ENCODE data around the gene NKAPL.
"Not testable (repeated sequence)": the region's sequence is repeated elsewhere in the genome, so short reads cannot be mapped to it uniquely, and the experiment has no call there.

The NKAPL gene

GRCh38 chr6:28291573-28291972 lies 32.5 kb downstream of the NKAPL start:
- Histone ChIP-seq H3K9me3 (ENCODE audit: control insufficient read depth, low read length) (no peaks in the 10 kb centered on the region), H3K27ac (ENCODE audit: insufficient read depth, low read length, poor library complexity, severe bottlenecking) (no peak overlapping the region), H3K36me3 (ENCODE audit: control insufficient read depth, insufficient read depth, low read length) (no peaks in the 10 kb centered on the region), H3K4me1 (ENCODE audit: control insufficient read depth, insufficient read depth, low read length, poor library complexity, severe bottlenecking) (no peaks in the 10 kb centered on the region), H3K27me3 (replicated peaks; ENCODE audit: control insufficient read depth, insufficient read depth, low read length, poor library complexity, severe bottlenecking) (no peaks in the 10 kb centered on the region), H3K4me3 (ENCODE audit: insufficient read depth, low read depth, low read length, poor library complexity, severe bottlenecking) (no peak overlapping the region)
- no peak for DNase-seq

- DNase-seq, result no peak
- Histone ChIP-seq H3K36me3 (ENCODE audit: control insufficient read depth, insufficient read depth, low read length) (no peaks in the 10 kb centered on the region), H3K27me3 (replicated peaks; ENCODE audit: control insufficient read depth, insufficient read depth, low read length, poor library complexity, severe bottlenecking) (no peaks in the 10 kb centered on the region), H3K27ac (ENCODE audit: insufficient read depth, low read length, poor library complexity, severe bottlenecking) (no peak overlapping the region), H3K4me1 (ENCODE audit: control insufficient read depth, insufficient read depth, low read length, poor library complexity, severe bottlenecking) (no peaks in the 10 kb centered on the region), H3K9me3 (ENCODE audit: control insufficient read depth, low read length) (no peaks in the 10 kb centered on the region), H3K4me3 (ENCODE audit: insufficient read depth, low read depth, low read length, poor library complexity, severe bottlenecking) (no peak overlapping the region)
These were observed 36.2 kb downstream of the NKAPL start for GRCh38 chr6:28295326-28295725.

GRCh38 chr6:28296520-28297060 lies 37.5 kb downstream of the NKAPL start:
- no peaks in the 10 kb centered on the region for H3K4me1 ChIP-seq (ENCODE audit: control insufficient read depth, insufficient read depth, low read length, poor library complexity, severe bottlenecking)
- no peak overlapping the region for H3K27ac ChIP-seq (ENCODE audit: insufficient read depth, low read length, poor library complexity, severe bottlenecking)
- no peak for DNase-seq
- no peaks in the 10 kb centered on the region for H3K36me3 ChIP-seq (ENCODE audit: control insufficient read depth, insufficient read depth, low read length)
- H3K9me3 ChIP-seq (ENCODE audit: control insufficient read depth, low read length), result no peaks in the 10 kb centered on the region
- no peaks in the 10 kb centered on the region for H3K27me3 ChIP-seq (replicated peaks; ENCODE audit: control insufficient read depth, insufficient read depth, low read length, poor library complexity, severe bottlenecking)
- H3K4me3 ChIP-seq (ENCODE audit: insufficient read depth, low read depth, low read length, poor library complexity, severe bottlenecking), result no peak overlapping the region

GRCh38 chr6:28303570-28303969 lies 44.5 kb downstream of the NKAPL start:
- no peak overlapping the region for H3K4me3 ChIP-seq (ENCODE audit: insufficient read depth, low read depth, low read length, poor library complexity, severe bottlenecking)
- no peaks in the 10 kb centered on the region for H3K27me3 ChIP-seq (replicated peaks; ENCODE audit: control insufficient read depth, insufficient read depth, low read length, poor library complexity, severe bottlenecking)
- no peak for DNase-seq
- H3K36me3 ChIP-seq (ENCODE audit: control insufficient read depth, insufficient read depth, low read length), result no peaks in the 10 kb centered on the region
- H3K27ac ChIP-seq (ENCODE audit: insufficient read depth, low read length, poor library complexity, severe bottlenecking), result no peak overlapping the region
- H3K4me1 ChIP-seq (ENCODE audit: control insufficient read depth, insufficient read depth, low read length, poor library complexity, severe bottlenecking), result no peaks in the 10 kb centered on the region
- no peaks in the 10 kb centered on the region for H3K9me3 ChIP-seq (ENCODE audit: control insufficient read depth, low read length)

- not testable (repeated sequence) for DNase-seq; H3K27me3 ChIP-seq (replicated peaks; ENCODE audit: control insufficient read depth, insufficient read depth, low read length, poor library complexity, severe bottlenecking); H3K4me1 ChIP-seq (ENCODE audit: control insufficient read depth, insufficient read depth, low read length, poor library complexity, severe bottlenecking); H3K4me3 ChIP-seq (ENCODE audit: insufficient read depth, low read depth, low read length, poor library complexity, severe bottlenecking); H3K36me3 ChIP-seq (ENCODE audit: control insufficient read depth, insufficient read depth, low read length); H3K27ac ChIP-seq (ENCODE audit: insufficient read depth, low read length, poor library complexity, severe bottlenecking); H3K9me3 ChIP-seq (ENCODE audit: control insufficient read depth, low read length)
These were observed 47.3 kb downstream of the NKAPL start for GRCh38 chr6:28306363-28306762.

Measured in effector memory CD4-positive, alpha-beta T cell (primary cell).